NCI-H748 treated with DMSO at 0.1 percent for 48 hours (cell line): ENCODE results near the gene NR0B1.

ENCODE experiments used
- DNase-seq: peaks from one replicate; lab custom pipeline; 2025; lab: John Stamatoyannopoulos, UW

NR0B1 gene

DNA sequence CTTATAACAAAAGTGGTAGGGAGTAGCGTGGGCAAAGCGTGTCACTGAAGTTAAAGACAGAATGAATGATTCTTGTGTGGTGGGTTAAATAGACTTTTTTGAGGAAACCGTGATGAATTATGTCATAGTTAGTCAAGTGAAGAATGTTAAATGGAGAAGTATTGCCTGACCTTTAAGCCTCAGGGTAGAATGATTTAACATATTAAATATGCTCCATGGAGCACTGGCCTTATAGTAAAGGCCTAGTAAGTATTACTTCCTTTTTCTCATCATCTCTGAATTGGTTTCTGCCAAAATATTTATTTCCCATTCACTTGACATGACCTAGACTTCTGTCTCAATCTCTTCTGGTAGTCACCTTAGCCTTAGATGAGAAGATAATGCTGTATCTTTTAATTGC lies 38.6 kb downstream of the NR0B1 start:
- no peak for DNase-seq

- no peak for DNase-seq
Observed at GRCh38 chrX:30262763-30263162, 46.4 kb downstream of the NR0B1 start.

GRCh38 chrX:30261012-30261411 lies 48.2 kb downstream of the NR0B1 start:
- DNase-seq = no peak

GRCh38 chrX:30259927-30260326 lies 49.3 kb downstream of the NR0B1 start:
- no peak for DNase-seq
